Smooth muscle cell (in vitro differentiated cells): Measurements from ENCODE around the gene ARID3A. TPM values are rescaled to one million over a fixed set of nuclear protein-coding genes. Genes with fewer than 3 reads are reported as not detected.
A peak's percentile ranks its signal among the peaks of the same experiment; 100 is the strongest.

Experiments
- DNase-seq: peaks from one replicate; lab custom pipeline; 2025; ENCODE audit not compliant: unreplicated experiment; lab: John Stamatoyannopoulos, UW
- H2AFZ ChIP-seq: fragments of 200-600 bp; sonication (generic); 2 replicates; pipeline ENCODE4 v1.6.0; 2016; ENCODE audit warnings: antibody characterized with exemption, low read depth, mild to moderate bottlenecking
- H3F3A ChIP-seq: fragments of 200-600 bp; sonication (generic); 2 replicates; pipeline ENCODE4 v1.6.0; 2017; ENCODE audit warnings: antibody characterized with exemption, low read depth
- H3K27ac ChIP-seq: fragments of 200-600 bp; sonication (generic); 2 replicates; pipeline ENCODE4 v1.5.1; 2016; ENCODE audit warnings: low read depth, mild to moderate bottlenecking
- H3K27me3 ChIP-seq: fragments of 200-600 bp; sonication (generic); 2 replicates; pipeline ENCODE4 v1.6.1; 2016; ENCODE audit warnings: low read depth, mild to moderate bottlenecking
- H3K36me3 ChIP-seq: fragments of 200-600 bp; sonication (generic); 2 replicates; pipeline ENCODE4 v1.5.1; 2016; ENCODE audit warnings: low read depth
- H3K4me1 ChIP-seq: fragments of 200-600 bp; sonication (generic); 2 replicates; pipeline ENCODE4 v1.5.1; 2016; ENCODE audit warnings: low read depth
- H3K4me2 ChIP-seq: fragments of 200-600 bp; sonication (generic); 2 replicates; pipeline ENCODE4 v1.6.0; 2016; ENCODE audit warnings: mild to moderate bottlenecking
- H3K4me3 ChIP-seq: fragments of 200-600 bp; sonication (generic); 2 replicates; pipeline ENCODE4 v1.5.1; 2016; ENCODE audit warnings: mild to moderate bottlenecking
- H3K79me2 ChIP-seq: fragments of 200-600 bp; sonication (generic); 2 replicates; pipeline ENCODE4 v1.6.0; 2016; ENCODE audit warnings: low read depth, mild to moderate bottlenecking
- H3K9ac ChIP-seq: fragments of 200-600 bp; sonication (generic); 2 replicates; pipeline ENCODE4 v1.6.0; 2016; ENCODE audit warnings: low read depth
- H3K9me3 ChIP-seq: fragments of 200-600 bp; sonication (generic); replicated peaks from 2 replicates; pipeline ENCODE4 v1.5.1; 2016; ENCODE audit warnings: low read depth
- H4K20me1 ChIP-seq: fragments of 200-600 bp; sonication (generic); 2 replicates; pipeline ENCODE4 v1.6.0; 2016; ENCODE audit warnings: low read depth
- WGBS: methylation state at CpG from one replicate; pipeline ENCODE4 v1.1.7; 2016; ENCODE audit warnings: low lambda C conversion rate; 5-methylcytosine and 5-hydroxymethylcytosine counted together
- polyA plus RNA-seq: library from polyadenylated mRNA; unstranded; fragments of >200 nt; fragmentation: Nextera tagmentation; extraction: Ambion mirVana; gene quantifications from 2 replicates; pipeline ENCODE4 v1.2.1, GENCODE V29; 2016
- total RNA-seq: library from RNA; depleted of rRNA; stranded (reverse); fragments of >200 nt; gene quantifications from 2 replicates; pipeline ENCODE4 v1.2.3, GENCODE V29; 2014
- TF ChIP-seq, protein P1 (sequence below): fragments of 200-600 bp; sonication (generic); IDR thresholded peaks from 2 replicates; pipeline ENCODE4 v1.5.1; 2017; ENCODE audit warnings: borderline replicate concordance, mild to moderate bottlenecking, antibody characterized with exemption; ENCODE audit not compliant: insufficient read depth, poor library complexity, severe bottlenecking

Gene ARID3A
- total and polyA plus RNA-seq, 2 experiments from 2014 or later = 45.7 to 50.3 TPM

DNA sequence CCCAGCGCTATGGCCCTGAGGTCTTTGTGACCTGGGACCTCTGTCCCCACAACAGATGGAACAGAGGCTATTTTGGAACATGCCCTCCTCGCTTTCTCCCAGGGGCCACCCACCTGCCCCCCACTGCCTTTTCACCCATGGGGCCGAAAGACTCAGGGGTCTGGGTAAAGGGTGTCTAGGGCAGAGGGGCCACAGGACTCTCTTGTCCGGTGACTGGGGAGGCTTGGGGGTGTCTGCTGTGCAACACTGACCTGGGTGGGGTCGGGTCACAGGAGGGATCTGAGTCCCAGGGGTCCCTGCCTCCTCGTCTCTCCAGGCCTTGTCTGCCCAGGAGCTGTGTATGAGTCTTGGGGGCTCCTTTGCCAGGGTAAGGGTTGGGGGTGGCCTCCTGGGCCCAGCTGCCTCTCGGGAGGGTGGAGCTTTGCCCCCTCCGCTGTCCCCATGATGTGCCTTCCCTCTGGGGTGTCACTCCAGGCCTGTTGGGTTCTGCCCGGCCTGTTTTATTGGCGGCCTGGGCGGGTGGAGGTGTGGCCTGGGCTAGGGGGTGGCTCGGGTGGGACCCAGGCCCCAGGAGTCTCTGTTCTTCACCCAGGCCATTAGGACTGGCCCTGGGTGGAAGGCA lies 2.1 kb downstream of the ARID3A start:
- no peak overlapping the region for H2AFZ ChIP-seq
- peak overlapping the region; percentile 89 for H3K27ac ChIP-seq
- DNase-seq = no peak
- TF ChIP-seq, protein P1, sequence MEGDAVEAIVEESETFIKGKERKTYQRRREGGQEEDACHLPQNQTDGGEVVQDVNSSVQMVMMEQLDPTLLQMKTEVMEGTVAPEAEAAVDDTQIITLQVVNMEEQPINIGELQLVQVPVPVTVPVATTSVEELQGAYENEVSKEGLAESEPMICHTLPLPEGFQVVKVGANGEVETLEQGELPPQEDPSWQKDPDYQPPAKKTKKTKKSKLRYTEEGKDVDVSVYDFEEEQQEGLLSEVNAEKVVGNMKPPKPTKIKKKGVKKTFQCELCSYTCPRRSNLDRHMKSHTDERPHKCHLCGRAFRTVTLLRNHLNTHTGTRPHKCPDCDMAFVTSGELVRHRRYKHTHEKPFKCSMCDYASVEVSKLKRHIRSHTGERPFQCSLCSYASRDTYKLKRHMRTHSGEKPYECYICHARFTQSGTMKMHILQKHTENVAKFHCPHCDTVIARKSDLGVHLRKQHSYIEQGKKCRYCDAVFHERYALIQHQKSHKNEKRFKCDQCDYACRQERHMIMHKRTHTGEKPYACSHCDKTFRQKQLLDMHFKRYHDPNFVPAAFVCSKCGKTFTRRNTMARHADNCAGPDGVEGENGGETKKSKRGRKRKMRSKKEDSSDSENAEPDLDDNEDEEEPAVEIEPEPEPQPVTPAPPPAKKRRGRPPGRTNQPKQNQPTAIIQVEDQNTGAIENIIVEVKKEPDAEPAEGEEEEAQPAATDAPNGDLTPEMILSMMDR = no peak
- H3K79me2 ChIP-seq = peaks cover 78% of the 10 kb centered on the region
- H3K4me3 ChIP-seq = peak overlapping the region; percentile 99
- 40% methylated on average over 6 of the region's 12 CpGs for WGBS
- H4K20me1 ChIP-seq = peaks cover 49% of the 10 kb centered on the region
- H3F3A ChIP-seq = peaks cover 19% of the 10 kb centered on the region
- peaks cover 9% of the 10 kb centered on the region for H3K4me1 ChIP-seq
- H3K27me3 ChIP-seq = no peaks in the 10 kb centered on the region
- H3K36me3 ChIP-seq = no peaks in the 10 kb centered on the region
- H3K9me3 ChIP-seq = no peaks in the 10 kb centered on the region
- H3K9ac ChIP-seq = peak overlapping the region; percentile 94
- H3K4me2 ChIP-seq = peak overlapping the region; percentile 99

DNA sequence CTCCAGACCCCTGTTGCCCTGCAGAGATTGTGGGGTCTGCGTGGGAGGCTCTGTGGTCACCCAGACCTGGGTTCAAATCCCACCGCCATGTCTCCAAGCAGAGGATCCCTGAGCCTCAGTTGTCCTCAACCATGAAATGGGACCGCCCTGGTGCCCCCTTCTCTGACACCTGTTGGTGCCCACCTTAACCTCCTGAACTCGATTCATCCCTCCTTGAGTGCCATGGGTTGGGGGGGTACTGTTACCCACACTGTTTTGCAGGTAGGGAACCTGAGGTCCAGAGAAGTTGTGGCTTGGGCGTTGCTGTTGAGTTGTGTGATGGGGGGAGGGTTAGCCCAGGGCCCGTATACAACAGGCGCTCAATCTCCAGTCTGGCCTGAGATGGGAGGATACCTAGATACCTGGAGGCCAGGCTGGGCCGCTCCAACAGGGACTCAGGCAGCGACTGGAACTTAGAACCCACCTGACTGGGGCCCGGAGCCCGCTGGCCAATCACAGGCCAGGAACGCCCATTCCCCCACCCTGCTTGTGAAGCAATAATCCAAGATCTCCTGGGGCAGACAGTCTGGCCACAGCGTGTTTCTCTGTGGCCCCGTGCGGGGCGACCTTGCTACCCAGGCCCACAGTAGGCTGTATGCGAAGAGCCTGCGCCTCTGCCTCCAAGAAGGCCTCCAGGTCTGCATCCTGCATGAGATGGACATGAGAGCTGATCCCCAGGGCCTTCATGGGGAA lies 2.8 kb downstream of the ARID3A start:
- peak overlapping the region; percentile 99 for H3K4me2 ChIP-seq
- H3K4me3 ChIP-seq = peak overlapping the region; percentile 99
- H3F3A ChIP-seq = peaks cover 21% of the 10 kb centered on the region
- H3K27ac ChIP-seq = peak overlapping the region; percentile 89
- DNase-seq = no peak
- H2AFZ ChIP-seq = no peak overlapping the region
- no peaks in the 10 kb centered on the region for H3K27me3 ChIP-seq
- no peaks in the 10 kb centered on the region for H3K36me3 ChIP-seq
- peaks cover 86% of the 10 kb centered on the region for H3K79me2 ChIP-seq
- H3K9ac ChIP-seq = no peak overlapping the region
- H3K4me1 ChIP-seq = peaks cover 14% of the 10 kb centered on the region
- TF ChIP-seq, protein P1 = no peak
- peaks cover 51% of the 10 kb centered on the region for H4K20me1 ChIP-seq
- H3K9me3 ChIP-seq = no peaks in the 10 kb centered on the region
- WGBS = 77% methylated on average over 18 of the region's 18 CpGs

DNA sequence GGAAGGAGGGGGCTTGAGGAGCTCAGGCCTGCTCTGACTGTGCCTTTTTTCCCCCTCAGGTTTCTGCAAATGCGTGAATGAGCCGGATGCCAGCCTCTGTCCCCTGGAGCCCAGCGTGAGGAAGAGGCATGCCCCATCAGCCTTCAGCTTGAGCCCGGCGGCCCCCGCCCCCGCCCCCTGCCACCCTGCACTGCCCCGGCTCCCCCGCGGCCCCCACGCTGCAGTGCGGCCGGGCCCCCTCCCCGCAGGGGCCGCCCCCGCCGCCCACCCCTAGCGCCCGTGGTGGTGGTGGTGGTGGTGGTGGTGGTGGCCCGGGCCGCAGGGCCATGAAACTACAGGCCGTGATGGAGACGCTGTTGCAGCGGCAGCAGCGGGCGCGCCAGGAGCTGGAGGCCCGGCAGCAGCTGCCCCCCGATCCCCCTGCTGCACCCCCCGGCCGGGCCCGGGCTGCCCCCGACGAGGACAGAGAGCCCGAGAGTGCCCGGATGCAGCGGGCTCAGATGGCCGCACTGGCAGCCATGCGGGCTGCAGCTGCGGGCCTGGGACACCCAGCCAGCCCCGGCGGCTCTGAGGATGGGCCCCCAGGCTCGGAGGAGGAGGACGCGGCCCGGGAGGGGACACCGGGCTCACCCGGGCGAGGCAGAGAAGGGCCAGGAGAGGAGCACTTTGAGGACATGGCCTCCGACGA lies 3.5 kb downstream of the ARID3A start:
- Histone ChIP-seq H3F3A (peaks cover 21% of the 10 kb centered on the region), H4K20me1 (peaks cover 54% of the 10 kb centered on the region), H3K79me2 (peaks cover 93% of the 10 kb centered on the region), H2AFZ (no peak overlapping the region), H3K9ac (no peak overlapping the region), H3K9me3 (no peaks in the 10 kb centered on the region), H3K27ac (no peak overlapping the region), H3K4me2 (no peak overlapping the region), H3K4me1 (peaks cover 14% of the 10 kb centered on the region), H3K27me3 (no peaks in the 10 kb centered on the region), H3K36me3 (no peaks in the 10 kb centered on the region), H3K4me3 (no peak overlapping the region)
- TF ChIP-seq, protein P1 = no peak
- DNase-seq = no peak
- 93% methylated on average over 21 of the region's 51 CpGs for WGBS
